Mucosa of rectum (tissue), 2 donors: ENCODE measurements around the gene FYTTD1.
A peak's percentile ranks its signal among the peaks of the same experiment; 100 is the strongest.

Experiments
- H3K27ac ChIP-seq, 2 donors: one replicate each; pipeline ENCODE4 v1.7.0; 2013; ENCODE audit warnings: inconsistent platforms in 2 of 2, low read depth in 2 of 2, low read length in 2 of 2
- H3K27me3 ChIP-seq, 2 donors: one replicate each; pipeline ENCODE4 v1.7.0; 2013; ENCODE audit warnings: low read length in 2 of 2; ENCODE audit not compliant: control insufficient read depth in 2 of 2, insufficient read depth in 2 of 2
- H3K36me3 ChIP-seq, 2 donors: one replicate each; pipeline ENCODE4 v1.7.0; 2013; ENCODE audit warnings: low read length in 2 of 2; ENCODE audit not compliant: control insufficient read depth in 2 of 2, insufficient read depth in 2 of 2
- H3K4me1 ChIP-seq, 2 donors: one replicate each; pipeline ENCODE4 v1.7.0; 2013; ENCODE audit warnings: low read length in 2 of 2, mild to moderate bottlenecking in 1 of 2; ENCODE audit not compliant: control insufficient read depth in 2 of 2, insufficient read depth in 2 of 2
- H3K4me3 ChIP-seq, 2 donors: one replicate each; pipeline ENCODE4 v1.7.0; 2013; ENCODE audit warnings: low read length in 2 of 2
- H3K9ac ChIP-seq, 2 donors: one replicate each; pipeline ENCODE4 v1.7.0; 2013; ENCODE audit warnings: low read length in 2 of 2, low read depth in 1 of 2, mild to moderate bottlenecking in 1 of 2
- H3K9me3 ChIP-seq, 2 donors: one replicate each; pipeline ENCODE4 v1.7.0; 2013; ENCODE audit warnings: low read length in 2 of 2; ENCODE audit not compliant: control insufficient read depth in 2 of 2
- donor health status: healthy.
- donor health status: Normal muscosa, but diverticular disease.

The FYTTD1 gene

DNA sequence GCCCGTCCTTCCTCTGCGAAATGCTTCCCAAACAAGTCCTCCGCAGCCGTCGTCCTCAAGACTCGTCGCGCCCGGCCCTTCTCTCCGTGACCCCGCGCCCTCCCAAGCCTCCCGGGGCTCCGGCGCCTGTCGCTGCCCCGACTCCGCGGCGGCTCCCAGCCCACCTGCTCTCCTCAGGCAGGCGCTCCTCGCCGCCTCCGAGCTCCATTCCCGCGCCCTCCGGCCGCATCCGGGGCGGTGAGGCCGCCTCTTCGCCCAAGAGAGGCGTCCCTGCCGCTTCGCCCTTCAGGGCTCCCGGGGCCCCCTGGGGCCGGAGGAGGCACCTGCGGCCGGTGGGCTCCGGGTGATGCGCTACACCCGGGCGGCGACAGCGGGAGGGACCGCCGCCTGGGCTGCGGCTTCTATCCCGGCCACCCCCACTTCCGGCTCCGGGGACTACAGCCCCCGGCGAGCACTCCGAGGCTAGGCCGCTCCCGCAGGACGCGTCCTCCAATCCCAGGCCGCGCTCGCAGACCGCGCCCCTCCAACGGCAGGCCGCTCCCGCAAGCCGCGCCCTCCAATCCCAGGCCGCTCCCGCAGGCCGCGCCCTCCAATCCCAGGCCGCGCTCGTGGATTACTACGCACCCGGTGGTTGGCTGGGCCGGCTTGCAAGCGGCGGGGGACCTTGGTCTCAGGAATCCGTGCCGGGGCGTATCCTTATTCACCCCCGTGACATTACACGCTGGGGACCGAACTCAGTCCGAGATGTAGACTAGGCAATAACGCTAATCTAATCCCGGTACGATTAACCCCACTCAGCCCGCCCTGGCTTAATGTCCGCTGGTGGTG is 13.0 kb upstream of the FYTTD1 start, which contains the start of gene RUBCN:
RUBCN (minus strand) TSS at position 414 of the 828 bp plus-strand sequence; CDS start at position 229, 185 bp downstream.
- peaks cover 8 to 17% of the 10 kb centered on the region in 2 donors for H3K4me1 ChIP-seq
- H3K9me3 ChIP-seq = no peaks in the 10 kb centered on the region
- H3K27me3 ChIP-seq = no peaks in the 10 kb centered on the region
- peak within 1 kb of the TSS; percentile 84 to 87 for H3K4me3 ChIP-seq
- H3K9ac ChIP-seq = peak within 1 kb of the TSS; percentile 80
- H3K36me3 ChIP-seq = no peaks in the 10 kb centered on the region
- H3K27ac ChIP-seq = peak within 1 kb of the TSS; percentile 74 to 90

GRCh38 chr3:197737319-197737649 is 12.4 kb upstream of the FYTTD1 start:
- Histone ChIP-seq H3K4me1 (peaks cover 8 to 17% of the 10 kb centered on the region in 2 donors), H3K9ac (peak overlapping the region; percentile 62 to 80), H3K27ac (peak overlapping the region; percentile 74 to 90), H3K36me3 (no peaks in the 10 kb centered on the region), H3K9me3 (no peaks in the 10 kb centered on the region), H3K27me3 (no peaks in the 10 kb centered on the region), H3K4me3 (peak overlapping the region; percentile 84 to 87)

GRCh38 chr3:197737749-197738462 is 11.8 kb upstream of the FYTTD1 start:
- H3K36me3 ChIP-seq = no peaks in the 10 kb centered on the region
- no peaks in the 10 kb centered on the region for H3K27me3 ChIP-seq
- H3K4me3 ChIP-seq = peak overlapping the region in 1 of 2 donors; percentile 87
- peak overlapping the region in 1 of 2 donors; percentile 90 for H3K27ac ChIP-seq
- H3K9ac ChIP-seq = peak overlapping the region in 1 of 2 donors; percentile 80
- H3K9me3 ChIP-seq = no peaks in the 10 kb centered on the region
- peaks cover 8 to 17% of the 10 kb centered on the region in 2 donors for H3K4me1 ChIP-seq

DNA sequence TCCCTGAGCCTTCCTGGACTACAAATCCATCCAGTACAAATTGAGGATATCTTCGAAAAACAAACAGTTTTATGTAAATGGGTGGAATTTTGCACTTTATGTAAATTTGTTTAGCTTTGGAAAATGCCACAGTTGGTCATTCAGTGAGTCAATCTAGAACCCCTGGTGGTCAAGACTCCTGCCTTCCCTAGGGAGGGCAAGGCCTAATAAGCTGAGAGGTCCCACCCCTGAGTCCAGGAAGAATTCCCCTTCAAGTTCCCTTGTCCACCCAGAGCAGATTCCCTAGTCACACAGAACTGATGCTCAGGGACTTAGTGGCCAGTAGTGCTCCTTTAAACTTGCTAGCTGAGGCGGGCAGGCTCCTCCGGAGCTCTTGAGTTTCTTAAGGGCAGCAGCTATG is 6.9 kb upstream of the FYTTD1 start:
- H3K9me3 ChIP-seq = no peaks in the 10 kb centered on the region
- peaks cover 0 to under 1% of the 10 kb centered on the region in 2 donors for H3K4me1 ChIP-seq

GRCh38 chr3:197746209-197746608 is 3.5 kb upstream of the FYTTD1 start:
- H3K4me1 ChIP-seq = peaks cover 6 to 8% of the 10 kb centered on the region in 2 donors
- H3K9me3 ChIP-seq = no peaks in the 10 kb centered on the region
- no peak overlapping the region for H3K9ac ChIP-seq
- no peak overlapping the region for H3K4me3 ChIP-seq
- H3K27me3 ChIP-seq = no peaks in the 10 kb centered on the region
- no peak overlapping the region for H3K27ac ChIP-seq
- H3K36me3 ChIP-seq = no peaks in the 10 kb centered on the region

More for the DNA sequence above, 6.9 kb upstream of the FYTTD1 start:
- Histone ChIP-seq H3K4me3 (no peak overlapping the region), H3K27ac (no peak overlapping the region), H3K9ac (no peak overlapping the region), H3K36me3 (no peaks in the 10 kb centered on the region), H3K27me3 (no peaks in the 10 kb centered on the region)

GRCh38 chr3:197746801-197747237 is 2.9 kb upstream of the FYTTD1 start:
- H3K36me3 ChIP-seq = no peaks in the 10 kb centered on the region
- H3K27ac ChIP-seq = no peak overlapping the region

DNA sequence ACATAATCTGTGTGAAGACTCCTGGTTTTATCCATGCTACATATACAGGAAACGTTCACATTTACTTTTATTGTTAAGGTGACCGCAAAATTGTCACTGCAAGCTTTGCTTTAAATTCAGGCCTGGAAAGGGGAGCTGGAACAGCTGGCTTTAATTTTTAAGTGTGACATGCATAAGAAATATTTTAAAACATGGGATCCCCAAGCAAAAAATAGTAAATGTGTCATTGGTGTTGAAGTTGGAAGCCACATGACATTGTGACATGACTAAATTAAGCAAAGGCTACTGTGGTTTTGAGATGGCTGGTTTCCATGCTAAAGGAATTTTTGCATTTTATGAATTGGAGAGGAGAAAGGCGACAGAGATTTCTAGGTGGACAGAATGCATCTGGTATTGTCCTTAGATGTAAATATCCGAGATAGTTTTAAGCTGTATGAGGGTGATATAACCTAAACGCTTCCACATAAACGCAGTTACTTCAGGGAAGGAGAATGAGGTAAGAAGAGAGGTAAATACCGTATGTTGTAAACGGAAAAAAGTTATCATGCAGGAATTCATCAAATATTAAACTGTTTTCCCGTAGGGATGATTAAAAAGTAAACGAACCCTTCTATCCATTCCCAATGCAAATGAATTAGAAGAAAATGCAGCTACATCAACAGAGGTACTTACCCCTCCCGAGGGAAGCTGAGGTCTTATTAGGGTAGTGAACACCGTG is 927 bp upstream of the FYTTD1 start:
- Histone ChIP-seq H3K27me3 (no peaks in the 10 kb centered on the region), H3K4me3 (peak overlapping the region; percentile 87 to 96), H3K9me3 (no peaks in the 10 kb centered on the region), H3K9ac (peak overlapping the region; percentile 65 to 82), H3K36me3 (no peaks in the 10 kb centered on the region), H3K4me1 (peaks cover 15 to 18% of the 10 kb centered on the region in 2 donors), H3K27ac (peak overlapping the region; percentile 86 to 94)

More at GRCh38 chr3:197746801-197747237, 2.9 kb upstream of the FYTTD1 start:
- H3K27me3 ChIP-seq = no peaks in the 10 kb centered on the region
- no peaks in the 10 kb centered on the region for H3K9me3 ChIP-seq
- H3K4me1 ChIP-seq = peaks cover 9 to 14% of the 10 kb centered on the region in 2 donors
- H3K9ac ChIP-seq = no peak overlapping the region
- H3K4me3 ChIP-seq = no peak overlapping the region

- Histone ChIP-seq H3K27ac (peak overlapping the region; percentile 86 to 94), H3K9ac (peak overlapping the region; percentile 65 to 82), H3K9me3 (no peaks in the 10 kb centered on the region), H3K36me3 (no peaks in the 10 kb centered on the region), H3K27me3 (no peaks in the 10 kb centered on the region), H3K4me1 (peaks cover 15 to 18% of the 10 kb centered on the region in 2 donors), H3K4me3 (peak overlapping the region; percentile 87 to 96)
Observed at GRCh38 chr3:197749315-197749600, 425 bp upstream of the FYTTD1 start.

GRCh38 chr3:197750396-197750831 is 731 bp downstream of the FYTTD1 start:
- Histone ChIP-seq H3K9ac (peak overlapping the region; percentile 80 to 86), H3K36me3 (no peaks in the 10 kb centered on the region), H3K27me3 (no peaks in the 10 kb centered on the region), H3K4me3 (peak overlapping the region; percentile 87 to 96), H3K9me3 (no peaks in the 10 kb centered on the region), H3K27ac (peak overlapping the region; percentile 86 to 94), H3K4me1 (peaks cover 15 to 18% of the 10 kb centered on the region in 2 donors)
